GM18507 (cell line): ENCODE results near the gene DENND1C.

Experiments used
- DNase-seq: peaks from one replicate; pipeline ENCODE4 v3.0.0; 2011; ENCODE audit warnings: low read depth; ENCODE audit not compliant: insufficient read length; ENCODE audit errors: extremely low spot score
- FAIRE-seq: peaks from 2 replicates; lab custom pipeline; 2011; peaks lifted over from hg19 to GRCh38; lab: Jason Lieb, UNC

Gene DENND1C

DNA sequence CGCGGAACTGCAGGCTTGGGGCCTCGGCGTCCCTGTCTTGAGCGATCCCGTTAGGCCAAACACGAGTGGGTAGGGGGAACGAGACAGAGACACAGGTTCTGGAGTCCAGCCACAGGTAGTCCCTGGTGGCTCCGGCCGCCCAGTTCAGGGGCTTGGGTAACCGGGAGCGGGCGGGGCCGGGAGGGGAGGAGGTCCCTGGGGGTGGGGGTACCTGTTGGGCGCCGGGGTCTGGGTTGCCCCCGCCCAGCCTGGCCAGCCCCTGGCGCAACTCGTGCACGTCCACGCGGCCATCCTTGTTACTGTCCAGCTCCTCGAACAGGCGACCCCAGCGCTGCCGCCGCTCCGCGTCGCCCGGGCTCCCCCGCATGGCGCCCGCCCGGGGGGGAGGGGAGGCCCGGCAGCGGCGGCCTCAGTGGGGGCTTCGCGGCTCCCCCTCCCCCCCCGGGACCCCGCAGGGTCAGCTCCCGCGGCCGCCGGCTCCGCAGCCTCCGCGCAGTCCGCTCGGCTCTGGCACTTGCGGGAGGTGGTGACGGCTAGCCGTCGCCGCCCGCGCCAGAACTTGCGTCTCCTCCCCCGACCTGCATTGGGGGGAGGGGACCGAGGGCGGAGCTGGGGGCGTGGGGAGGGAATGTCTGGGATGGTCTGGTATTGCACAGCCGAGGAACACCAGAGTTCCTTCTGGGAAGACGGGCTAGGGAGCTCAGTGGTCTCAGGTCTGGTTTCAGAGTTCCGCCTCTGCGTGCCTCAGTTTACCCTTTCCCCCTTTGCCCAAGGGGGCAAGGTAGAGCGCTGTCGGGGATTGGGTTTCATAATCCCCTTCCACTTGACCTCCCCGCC is 22.1 kb downstream of the DENND1C start, which contains the start of gene SLC25A23:
TSS of gene SLC25A23 (minus strand) at position 531 of the 837 bp plus-strand sequence. CDS start at position 367, 164 bp downstream.
- FAIRE-seq (no peak), DNase-seq (peak; percentile 71)

DNA sequence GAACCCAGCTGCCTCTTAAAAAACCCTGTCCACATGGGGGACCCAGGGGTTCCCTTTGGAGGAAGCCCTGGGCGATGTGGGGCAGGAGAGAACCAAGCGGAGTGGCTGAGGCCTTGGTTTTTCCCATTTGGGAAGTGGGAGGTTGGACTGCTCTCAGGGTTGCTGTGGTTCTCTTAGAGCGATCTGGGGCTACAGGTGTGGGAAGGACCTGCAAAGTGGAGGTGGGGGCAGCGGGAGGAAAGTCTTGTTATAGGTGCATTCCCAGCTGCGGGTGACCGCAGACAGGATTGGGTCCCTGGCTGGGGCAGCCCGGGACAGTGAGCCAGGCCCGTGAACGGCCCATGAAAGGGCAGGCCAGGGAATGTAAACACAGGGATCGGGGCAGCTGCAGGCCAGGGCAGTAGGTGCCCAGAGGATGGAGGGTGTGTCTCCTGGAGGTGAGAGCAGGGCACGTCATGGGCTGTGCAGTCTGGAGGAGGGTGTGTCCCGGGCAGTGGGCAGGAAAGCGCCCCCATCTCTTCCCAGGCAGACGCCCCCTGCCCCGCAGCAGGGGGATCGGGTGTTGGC is 22.8 kb downstream of the DENND1C start:
- DNase-seq, result no peak
- no peak for FAIRE-seq

DNA sequence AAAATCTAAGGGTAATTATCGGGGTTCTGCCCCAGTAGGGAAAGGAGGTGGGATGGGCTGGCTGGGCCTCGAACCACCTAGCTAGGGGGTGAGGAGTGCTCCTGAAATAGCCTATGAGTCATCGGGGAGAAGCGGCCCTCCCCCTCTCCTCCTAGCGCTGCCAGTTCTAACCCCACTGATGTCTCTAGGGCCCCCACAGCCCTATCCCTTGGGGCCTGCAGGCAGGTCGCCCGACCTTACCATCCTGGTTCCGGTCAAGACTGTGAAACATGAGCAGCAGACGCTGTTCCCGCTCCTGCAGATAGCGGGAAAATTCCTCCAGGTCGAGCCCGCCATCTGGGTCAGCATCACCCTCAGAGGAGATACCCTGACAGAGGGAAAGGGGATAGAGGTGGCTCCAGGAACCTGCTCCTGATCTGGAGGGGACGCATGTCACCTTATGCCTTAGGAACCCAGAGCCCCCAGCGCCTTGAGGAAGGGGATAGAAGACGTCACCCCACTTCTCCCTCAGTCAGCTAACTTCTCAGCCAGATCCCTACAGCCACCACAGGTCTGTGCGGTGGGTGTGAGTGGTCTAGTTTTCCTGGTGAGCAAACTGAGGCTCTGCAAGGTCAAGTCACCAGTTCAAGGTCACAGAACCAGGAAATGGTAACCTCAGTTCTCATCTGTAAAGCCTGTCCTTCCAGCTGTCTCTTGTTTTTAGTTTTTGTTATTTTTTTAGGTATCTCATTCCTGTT is 23.5 kb downstream of the DENND1C start:
- peak; percentile 45 for DNase-seq
- FAIRE-seq, result peak; percentile 91

DNA sequence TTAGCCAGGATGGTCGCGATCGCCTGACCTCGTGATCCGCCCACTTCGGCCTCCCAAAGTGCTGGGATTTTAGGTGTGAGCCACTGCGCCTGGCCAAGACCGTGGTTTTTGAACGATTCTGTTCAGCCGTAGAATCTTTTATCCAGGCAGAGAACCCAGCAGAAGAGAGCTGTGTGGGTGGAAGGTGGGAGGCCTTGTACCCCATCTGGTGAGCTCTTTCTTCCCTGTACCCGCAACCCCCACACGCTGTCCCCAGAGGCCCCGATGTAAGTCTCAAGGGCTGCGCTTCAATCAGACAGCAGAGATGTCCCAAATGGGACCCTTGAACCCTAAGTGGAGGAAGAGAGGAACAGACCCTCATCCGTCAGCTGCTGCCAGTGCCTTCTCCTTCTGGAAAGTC is 25.7 kb downstream of the DENND1C start:
- FAIRE-seq (no peak), DNase-seq (no peak)

DNA sequence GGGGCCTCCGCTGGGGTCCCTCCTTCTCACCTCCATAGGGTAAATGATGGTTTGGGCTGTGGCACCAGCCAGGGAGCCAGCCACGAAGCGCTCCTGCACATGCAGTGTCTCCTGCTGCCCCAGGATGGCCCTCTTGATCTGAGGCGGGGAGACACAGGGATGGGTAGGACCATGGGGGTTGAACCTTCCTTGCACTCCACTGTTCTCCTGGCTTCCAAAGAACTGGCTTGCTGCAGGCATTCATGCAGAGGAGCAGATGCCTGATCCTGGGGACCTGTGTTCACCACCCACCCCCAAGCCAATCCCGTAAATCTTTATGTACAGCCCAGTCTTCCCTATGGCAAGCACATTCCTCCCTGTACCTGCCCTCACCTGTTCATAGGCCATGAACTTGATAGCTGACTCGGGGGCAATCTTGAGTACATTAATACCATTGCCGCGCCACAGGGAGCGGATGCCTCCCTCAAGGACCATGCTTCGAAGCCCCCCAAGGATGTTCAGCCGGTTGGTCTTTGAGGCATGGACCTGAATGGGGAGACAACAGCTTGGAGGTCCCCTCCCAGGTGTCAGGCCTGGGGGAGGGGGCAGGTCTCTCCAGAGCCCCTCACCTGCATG is 27.5 kb downstream of the DENND1C start:
- DNase-seq (no peak), FAIRE-seq (no peak)

DNA sequence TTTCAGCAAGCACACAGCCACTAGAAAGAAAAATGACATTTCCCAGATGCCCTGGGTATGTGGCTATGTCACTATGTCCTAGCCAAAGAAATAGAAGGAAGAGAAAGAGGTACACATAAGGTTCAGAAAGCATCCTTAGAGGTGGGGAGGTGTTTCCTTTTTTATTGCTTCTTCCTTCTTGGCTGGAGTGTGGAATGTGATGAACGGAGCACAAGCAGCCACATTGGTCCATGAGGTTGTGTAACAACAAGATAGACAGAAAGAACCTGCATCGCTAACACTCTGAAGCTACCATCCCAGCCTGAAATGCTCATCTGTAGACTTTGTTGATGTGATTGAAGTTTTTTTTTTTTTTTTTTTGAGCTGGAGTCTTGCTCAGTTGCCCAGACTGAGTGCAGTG is 28.7 kb downstream of the DENND1C start:
- no peak for FAIRE-seq
- no peak for DNase-seq

DNA sequence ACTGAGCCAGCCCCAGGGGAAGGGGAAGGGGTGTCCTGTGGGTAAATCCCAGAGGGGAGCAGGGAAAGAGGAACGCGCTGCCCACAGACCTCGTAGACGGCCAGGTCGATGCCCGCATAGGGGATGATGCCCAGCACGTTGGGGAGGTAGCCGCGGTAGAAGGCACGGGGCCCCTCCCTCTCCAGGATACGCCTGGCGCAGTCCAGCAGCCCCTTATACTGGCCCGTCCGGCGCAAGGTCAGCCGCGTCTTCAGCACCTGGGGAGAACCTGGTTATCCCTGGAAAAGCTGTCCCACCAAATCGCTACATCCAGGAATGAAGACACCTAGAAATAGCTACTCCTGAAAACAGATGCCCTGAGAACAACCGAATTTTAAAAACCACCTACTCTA is 29.4 kb downstream of the DENND1C start:
- no peak for FAIRE-seq

DNA sequence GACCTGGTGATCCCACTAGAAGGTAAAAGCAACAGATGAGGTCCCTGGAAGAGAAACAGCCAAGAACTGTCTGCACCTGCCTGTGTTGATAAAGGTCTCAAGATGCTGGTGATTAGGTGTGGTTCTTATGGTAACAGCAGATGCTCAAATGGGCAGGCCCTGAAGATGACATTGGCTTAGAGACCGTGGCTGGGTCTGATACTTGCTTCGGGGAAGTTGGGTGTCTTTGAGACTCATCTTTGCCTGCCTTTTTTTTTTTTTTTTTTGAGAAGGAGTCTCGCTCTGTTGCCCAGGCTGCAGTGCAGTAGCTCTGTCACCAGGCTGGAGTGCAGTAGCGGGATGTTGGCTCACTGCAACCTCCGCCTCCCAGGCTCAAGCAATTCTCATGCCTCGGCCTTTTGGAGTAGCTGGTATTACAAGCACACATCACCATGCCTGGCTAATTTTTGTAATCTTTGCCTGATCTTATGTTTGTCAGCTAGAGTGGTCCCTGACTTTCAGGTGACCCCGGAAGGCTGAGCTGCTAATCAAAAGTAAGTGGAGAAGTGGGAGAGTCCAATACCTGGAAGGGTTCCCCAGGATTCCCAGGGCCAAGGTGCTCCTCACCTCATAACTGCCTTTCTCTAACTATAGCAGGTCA is 29.9 kb downstream of the DENND1C start:
- FAIRE-seq (no peak), DNase-seq (no peak)

More for the DNA sequence above, 29.4 kb downstream of the DENND1C start:
- DNase-seq, result no peak

DNA sequence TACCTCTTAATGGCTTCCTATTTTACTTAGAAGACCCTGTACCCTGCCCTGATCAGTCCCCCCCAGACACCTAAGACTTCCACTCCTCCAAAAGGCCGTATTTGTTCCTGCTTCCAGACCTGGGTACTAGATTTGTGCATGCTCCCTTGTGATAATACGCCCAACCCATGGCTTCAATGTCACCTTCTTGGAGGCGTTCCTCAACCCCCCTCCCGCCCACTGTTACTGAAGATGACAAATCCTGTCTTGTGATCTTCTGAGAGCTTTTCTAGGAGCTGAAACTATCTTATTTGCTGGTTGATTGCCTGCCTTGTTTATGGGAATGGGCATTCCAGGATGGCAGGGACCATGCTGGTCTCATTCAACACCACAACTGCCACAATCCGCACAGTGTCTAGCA is 31.4 kb downstream of the DENND1C start:
- no peak for DNase-seq
- FAIRE-seq, result no peak

DNA sequence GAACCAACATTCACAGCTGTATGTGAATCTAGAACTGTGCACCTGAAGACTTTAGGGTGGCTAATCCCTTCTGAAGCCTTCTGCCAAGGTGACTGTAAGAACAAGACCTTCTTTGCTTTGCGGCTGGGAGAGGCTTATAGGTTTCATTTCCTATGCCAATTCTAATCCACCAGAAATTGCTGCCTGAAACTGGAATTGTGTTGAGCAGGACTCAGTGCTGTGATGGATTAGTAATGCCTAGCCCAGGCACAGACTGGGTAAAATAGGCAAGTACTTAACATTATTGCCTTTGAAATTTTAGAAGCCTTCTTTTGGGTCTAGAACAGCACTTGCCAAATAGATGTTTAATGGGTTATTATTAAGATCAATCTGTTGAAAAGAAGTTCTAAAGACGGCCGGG is 33.5 kb downstream of the DENND1C start:
- no peak for DNase-seq
- FAIRE-seq, result no peak

DNA sequence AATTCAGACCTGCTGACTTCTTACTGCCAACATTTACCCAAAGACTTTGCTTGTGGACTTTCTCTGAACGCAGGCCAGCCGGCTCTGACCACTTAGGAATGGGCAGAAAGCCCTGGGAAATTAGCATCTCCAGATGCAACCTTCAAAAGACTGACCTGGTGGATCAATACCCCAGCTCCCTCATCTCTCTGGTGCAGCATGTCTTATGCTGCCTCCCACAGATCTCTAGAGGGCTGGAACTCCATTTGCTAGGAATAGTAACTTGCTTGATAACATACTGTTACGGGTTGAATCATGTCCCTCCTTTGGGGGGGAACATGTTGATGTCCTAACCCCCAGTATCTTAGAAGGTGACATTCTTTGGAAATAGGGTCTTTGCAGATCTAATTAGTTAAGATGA is 35.1 kb downstream of the DENND1C start:
- FAIRE-seq (no peak), DNase-seq (no peak)

DNA sequence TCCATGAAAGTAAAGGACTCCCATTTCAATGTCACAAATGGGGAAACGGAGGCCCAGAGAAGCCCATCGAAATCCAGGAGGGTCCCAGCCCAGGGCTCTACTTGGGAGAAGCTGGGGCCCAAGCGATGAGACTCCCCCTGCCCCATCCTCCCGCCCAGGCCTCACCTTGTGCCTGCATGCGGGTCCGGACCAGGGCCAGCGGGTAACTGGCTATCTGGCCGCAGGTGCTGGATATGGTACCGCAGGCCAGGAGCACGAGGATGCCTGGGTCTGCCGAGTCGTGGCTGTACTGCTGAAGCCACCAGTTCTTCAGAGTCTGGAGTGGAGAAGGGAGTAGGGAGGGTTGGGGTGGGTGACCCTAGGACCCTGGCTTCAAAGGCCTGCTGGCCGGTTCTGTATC is 37.6 kb downstream of the DENND1C start:
- DNase-seq (no peak), FAIRE-seq (no peak)

DNA sequence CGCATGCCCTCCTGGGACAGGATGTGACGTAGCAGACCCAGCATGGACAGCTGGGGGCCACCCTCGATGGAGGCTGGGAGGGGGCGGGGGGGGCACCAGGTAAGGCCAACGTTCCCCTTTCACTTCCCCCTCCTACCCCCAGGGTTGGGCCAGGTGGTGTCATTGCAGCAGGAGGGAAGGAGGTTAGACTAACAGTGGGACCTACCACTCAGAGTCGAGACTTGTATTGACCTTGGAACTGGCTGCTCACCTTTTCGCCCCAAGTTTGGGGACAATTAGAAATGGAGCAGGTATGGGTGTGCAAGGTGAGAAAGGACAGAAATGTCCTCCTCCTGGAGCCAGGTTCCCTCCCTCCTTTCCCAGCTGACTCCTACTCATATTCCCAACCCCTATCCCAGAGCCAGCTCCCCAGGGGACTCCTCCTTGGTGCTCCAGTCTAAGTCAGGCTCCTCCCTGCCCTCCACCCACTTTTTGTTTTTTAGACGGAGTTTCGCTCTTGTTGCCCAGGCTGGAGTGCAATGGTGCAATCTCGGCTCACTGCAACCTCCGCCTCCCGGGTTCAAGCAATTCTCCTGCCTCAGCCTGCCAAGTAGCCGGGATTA is 39.4 kb downstream of the DENND1C start:
- FAIRE-seq (no peak), DNase-seq (no peak)

DNA sequence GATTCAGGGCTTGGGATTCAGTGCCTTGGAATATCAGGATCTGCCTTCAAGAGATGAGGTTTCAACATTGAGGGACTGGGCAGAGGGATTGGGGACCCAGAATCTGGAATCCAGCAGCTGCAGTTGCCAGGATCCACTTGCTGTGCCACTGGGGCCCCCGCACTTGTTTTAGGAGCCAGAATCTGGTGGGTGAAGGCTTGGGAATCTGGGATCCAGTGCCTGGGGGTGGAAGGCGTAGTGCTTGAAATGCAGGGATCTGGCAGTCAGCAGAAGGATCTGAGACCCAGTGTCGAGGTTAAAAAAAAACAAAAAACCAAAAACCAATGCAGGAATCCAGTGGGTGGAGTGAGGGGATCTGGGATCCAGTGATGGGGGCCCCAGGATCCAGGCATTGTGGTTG is 40.7 kb downstream of the DENND1C start:
- DNase-seq (no peak), FAIRE-seq (no peak)

DNA sequence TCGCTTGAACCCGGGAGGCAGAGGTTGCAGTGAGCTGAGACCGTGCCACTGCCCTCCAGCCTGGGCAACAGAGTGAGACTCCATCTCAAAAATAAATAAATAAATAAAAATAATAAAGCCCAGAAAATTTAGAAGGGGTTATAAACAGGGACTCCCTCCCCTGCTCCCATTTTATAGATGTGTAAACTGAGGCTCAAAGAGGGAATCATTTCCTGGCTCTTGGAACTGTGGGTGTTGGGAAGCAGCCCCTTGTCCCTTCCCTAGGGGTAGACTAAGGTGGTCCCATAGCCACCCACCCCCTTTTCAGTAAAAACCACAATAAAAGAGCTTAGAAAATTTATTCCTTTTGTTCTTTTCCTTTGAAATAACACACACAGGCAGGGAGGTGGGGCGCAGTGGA is 41.8 kb downstream of the DENND1C start:
- no peak for DNase-seq
- FAIRE-seq, result no peak

DNA sequence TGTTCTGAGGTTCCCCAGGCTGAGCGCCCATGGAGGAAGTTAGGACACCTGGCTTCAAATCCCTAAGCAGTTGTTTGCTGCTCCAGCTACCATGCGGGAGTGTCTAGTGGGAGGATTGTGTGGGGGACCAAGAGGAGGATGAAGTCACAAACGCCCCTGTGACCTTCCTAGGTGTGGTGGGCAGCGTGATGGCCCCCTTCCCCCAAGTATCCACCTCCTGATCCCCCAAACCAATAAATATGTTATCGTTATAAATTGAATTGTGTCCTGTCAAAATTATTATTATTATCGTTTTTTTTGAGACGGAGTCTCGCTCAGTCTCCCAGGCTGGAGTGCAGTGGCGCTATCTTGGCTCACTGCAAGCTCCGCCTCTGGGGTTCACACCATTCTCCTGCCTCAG is 47.9 kb downstream of the DENND1C start, which contains the start of gene SLC25A41:
TSS of gene SLC25A41 (minus strand) at position 101 of the 400 bp plus-strand sequence. CDS start at position 31, 70 bp downstream.
- DNase-seq (no peak), FAIRE-seq (no peak)

DNA sequence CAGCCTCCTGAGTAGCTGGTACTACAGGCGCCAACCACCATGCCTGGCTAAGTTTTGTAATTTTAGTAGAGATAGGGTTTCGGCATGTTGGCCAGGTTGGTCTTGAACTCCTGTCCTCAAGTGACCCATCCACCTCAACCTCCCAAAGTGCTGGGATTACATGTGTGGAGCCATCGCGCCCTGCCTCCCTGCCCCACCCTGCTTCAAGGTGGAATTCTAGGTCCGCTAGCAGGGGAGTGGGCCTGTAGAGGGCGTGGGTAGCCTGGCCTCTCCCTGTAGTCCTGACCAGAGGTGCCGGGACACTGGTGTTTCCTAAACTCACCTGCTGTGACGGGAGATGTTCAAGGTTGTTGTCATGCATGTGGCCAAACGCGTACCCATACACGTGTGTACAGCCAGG is 48.4 kb downstream of the DENND1C start:
- no peak for DNase-seq
- no peak for FAIRE-seq

DNA sequence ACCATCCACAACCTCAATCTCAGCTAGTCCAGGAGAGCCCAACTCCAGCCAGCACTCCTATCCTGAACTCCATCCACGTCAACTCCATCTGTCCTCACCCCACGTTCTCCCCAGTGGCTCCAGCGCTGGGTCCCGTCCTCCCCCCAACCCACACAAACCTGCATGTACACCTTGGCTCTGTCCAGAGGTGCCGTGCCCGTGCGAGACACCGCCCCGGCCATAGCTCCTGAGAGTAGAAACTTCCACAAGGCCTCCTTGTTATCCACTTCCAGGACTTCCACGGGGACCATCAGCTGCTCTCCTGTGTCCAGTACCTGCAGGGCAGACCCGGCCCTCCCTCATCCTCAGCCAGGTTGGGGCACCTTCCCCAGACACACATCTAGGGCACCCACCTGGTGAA is 49.7 kb downstream of the DENND1C start:
- DNase-seq, result no peak
- FAIRE-seq, result no peak
